RWPE2 (cell line): ENCODE measurements around the gene SP6.

Source experiments
- ATAC-seq: fragments of 200-7000 bp; cut with Tn5 transposase; 3 replicates; pipeline ENCODE4 v1.9.1; 2021; ENCODE audit warnings: low read depth
- DNase-seq: peaks from one replicate; pipeline ENCODE4 v3.0.0-alpha.2; 2020; ENCODE audit warnings: low spot score
- H3K27ac ChIP-seq: fragments of 450-650 bp; 2 replicates; pipeline ENCODE4 v1.5.1; 2017; ENCODE audit warnings: mild to moderate bottlenecking; ENCODE audit not compliant: poor library complexity, severe bottlenecking
- H3K27me3 ChIP-seq: fragments of 250-450 bp; sonication (Bioruptor Pico); 2 replicates; pipeline ENCODE4 v1.5.1; 2021; ENCODE audit warnings: mild to moderate bottlenecking, moderate library complexity; ENCODE audit not compliant: insufficient read depth, poor library complexity, severe bottlenecking
- H3K36me3 ChIP-seq: fragments of 250-450 bp; sonication (Bioruptor Pico); 2 replicates; pipeline ENCODE4 v1.5.1; 2020; ENCODE audit warnings: low read depth, mild to moderate bottlenecking, moderate library complexity
- H3K4me1 ChIP-seq: fragments of 250-450 bp; sonication (Bioruptor Pico); 2 replicates; pipeline ENCODE4 v1.5.1; 2021; ENCODE audit warnings: mild to moderate bottlenecking, moderate library complexity; ENCODE audit not compliant: insufficient read depth, poor library complexity, severe bottlenecking
- H3K4me3 ChIP-seq: fragments of 250-450 bp; sonication (Bioruptor Pico); 2 replicates; pipeline ENCODE4 v1.5.1; 2021; ENCODE audit warnings: mild to moderate bottlenecking, moderate library complexity; ENCODE audit not compliant: severe bottlenecking
- H3K9me3 ChIP-seq: fragments of 250-450 bp; sonication (Bioruptor Pico); 2 replicates; pipeline ENCODE4 v1.5.1; 2021; ENCODE audit warnings: mild to moderate bottlenecking, moderate library complexity; ENCODE audit not compliant: severe bottlenecking
- TF ChIP-seq, protein P1 (sequence below): fragments of 450-650 bp; IDR thresholded peaks from one replicate; pipeline ENCODE4 v1.5.1; 2017; ENCODE audit warnings: mild to moderate bottlenecking, moderate library complexity; ENCODE audit not compliant: poor library complexity, severe bottlenecking

Gene SP6

DNA sequence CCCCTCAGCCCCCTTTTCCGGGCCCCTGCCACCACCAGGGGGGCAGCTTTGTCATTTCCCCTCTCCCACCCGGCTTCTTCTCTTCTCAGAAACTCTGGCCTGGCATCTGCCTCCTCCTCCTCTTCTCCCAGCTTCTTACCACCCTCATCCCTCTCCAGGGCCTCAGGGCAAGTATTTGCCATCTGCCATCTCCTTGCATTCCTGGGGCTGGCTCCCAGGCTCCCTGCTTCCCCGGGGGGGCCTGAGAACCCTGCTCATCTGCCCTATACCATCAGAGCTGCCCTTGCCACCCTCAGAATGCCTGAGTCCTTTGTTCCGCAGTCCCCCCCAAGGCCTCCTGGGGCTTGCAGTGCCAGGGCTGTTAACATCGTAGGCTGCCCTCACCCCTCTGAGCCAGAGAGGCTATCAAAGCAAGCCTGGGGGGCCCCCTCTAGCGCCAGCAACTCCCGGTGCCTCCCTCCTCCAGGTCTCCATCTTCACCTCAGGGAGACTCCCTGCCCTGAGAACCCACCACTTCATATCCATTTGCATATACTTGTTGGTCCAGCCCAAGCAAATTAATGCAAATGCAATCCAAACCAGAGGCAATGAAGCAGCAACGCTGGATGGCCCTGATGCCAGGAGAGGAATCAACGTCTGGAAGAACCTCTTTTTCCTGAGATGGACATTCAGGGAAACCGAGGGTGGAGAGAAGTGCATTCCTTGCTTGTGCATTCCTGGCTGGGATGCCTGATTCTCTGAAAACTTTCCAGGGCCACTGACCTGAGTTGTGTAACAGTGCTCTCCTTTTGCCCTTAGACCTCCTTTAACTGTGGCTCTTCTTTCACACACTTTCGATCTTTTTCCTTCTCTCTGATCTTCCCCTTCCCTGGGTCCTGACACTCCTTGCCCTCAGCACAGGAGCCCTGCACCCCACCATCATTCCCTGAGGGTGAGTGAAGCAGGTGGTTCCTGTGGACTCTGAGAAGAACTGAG lies 24.3 kb upstream of the SP6 start:
- DNase-seq: no peak
- Histone ChIP-seq H3K9me3 (no peaks in the 10 kb centered on the region), H3K36me3 (no peaks in the 10 kb centered on the region), H3K4me1 (peaks cover 6% of the 10 kb centered on the region), H3K27ac (no peak overlapping the region), H3K4me3 (no peak overlapping the region), H3K27me3 (no peaks in the 10 kb centered on the region)
- TF ChIP-seq, protein P1, sequence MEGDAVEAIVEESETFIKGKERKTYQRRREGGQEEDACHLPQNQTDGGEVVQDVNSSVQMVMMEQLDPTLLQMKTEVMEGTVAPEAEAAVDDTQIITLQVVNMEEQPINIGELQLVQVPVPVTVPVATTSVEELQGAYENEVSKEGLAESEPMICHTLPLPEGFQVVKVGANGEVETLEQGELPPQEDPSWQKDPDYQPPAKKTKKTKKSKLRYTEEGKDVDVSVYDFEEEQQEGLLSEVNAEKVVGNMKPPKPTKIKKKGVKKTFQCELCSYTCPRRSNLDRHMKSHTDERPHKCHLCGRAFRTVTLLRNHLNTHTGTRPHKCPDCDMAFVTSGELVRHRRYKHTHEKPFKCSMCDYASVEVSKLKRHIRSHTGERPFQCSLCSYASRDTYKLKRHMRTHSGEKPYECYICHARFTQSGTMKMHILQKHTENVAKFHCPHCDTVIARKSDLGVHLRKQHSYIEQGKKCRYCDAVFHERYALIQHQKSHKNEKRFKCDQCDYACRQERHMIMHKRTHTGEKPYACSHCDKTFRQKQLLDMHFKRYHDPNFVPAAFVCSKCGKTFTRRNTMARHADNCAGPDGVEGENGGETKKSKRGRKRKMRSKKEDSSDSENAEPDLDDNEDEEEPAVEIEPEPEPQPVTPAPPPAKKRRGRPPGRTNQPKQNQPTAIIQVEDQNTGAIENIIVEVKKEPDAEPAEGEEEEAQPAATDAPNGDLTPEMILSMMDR: no peak
- no peak for ATAC-seq

- peaks cover 6% of the 10 kb centered on the region for H3K4me1 ChIP-seq
- H3K27me3 ChIP-seq: no peaks in the 10 kb centered on the region
- TF ChIP-seq, protein P1: no peak
- no peak overlapping the region for H3K4me3 ChIP-seq
- H3K27ac ChIP-seq: no peak overlapping the region
- DNase-seq: no peak
- no peaks in the 10 kb centered on the region for H3K9me3 ChIP-seq
- ATAC-seq: no peak
- no peaks in the 10 kb centered on the region for H3K36me3 ChIP-seq
Measured at GRCh38 chr17:47873200-47874090, 22.5 kb upstream of the SP6 start.

DNA sequence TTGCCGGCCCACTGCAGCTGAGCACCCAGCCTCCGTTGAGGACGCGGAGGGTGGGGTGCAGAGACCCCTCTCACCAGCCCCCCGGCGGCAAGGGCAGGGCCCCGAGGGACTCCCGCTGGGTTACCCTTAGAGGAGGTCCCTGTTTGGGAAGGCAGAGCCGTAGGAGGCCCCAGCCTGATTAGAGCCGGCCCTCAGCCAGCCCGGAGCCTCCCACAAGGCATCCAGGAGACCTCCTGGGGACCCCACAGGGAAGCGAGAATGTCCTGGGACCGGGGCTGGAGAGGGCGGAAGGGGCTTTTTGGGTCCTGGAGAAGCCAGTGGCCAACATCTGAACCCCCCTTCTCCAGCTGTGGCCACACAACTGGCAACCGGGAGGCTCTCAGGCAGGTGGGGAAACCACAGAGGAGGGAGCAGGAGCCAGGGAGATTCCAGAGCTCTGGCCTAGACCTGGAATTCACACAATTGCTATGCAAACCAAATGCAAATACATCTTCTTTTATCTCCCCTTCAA lies 21.7 kb upstream of the SP6 start:
- TF ChIP-seq, protein P1: no peak
- H3K4me1 ChIP-seq: peaks cover 6% of the 10 kb centered on the region

GRCh38 chr17:47872019-47872650 lies 21.2 kb upstream of the SP6 start:
- Histone ChIP-seq H3K27ac (no peak overlapping the region), H3K27me3 (no peaks in the 10 kb centered on the region), H3K36me3 (no peaks in the 10 kb centered on the region), H3K4me3 (no peak overlapping the region), H3K4me1 (peaks cover 6% of the 10 kb centered on the region), H3K9me3 (no peaks in the 10 kb centered on the region)
- ATAC-seq (no peak), DNase-seq (no peak)
- TF ChIP-seq, protein P1: no peak

More for the DNA sequence above, 21.7 kb upstream of the SP6 start:
- Histone ChIP-seq H3K36me3 (no peaks in the 10 kb centered on the region), H3K27me3 (no peaks in the 10 kb centered on the region), H3K27ac (no peak overlapping the region), H3K9me3 (no peaks in the 10 kb centered on the region), H3K4me3 (no peak overlapping the region)
- ATAC-seq: peak; percentile 35; the same call in 2 of the 3 replicates
- DNase-seq: no peak
